ENCODE measurements around the gene PKMYT1. TPM values are rescaled to one million over a fixed set of nuclear protein-coding genes. Genes with fewer than 3 reads are reported as not detected.

Gene PKMYT1
- total and polyA plus RNA-seq, 9 of the 15 experiments (the other 6 are each of a cell fraction or from before 2014, with no cell fraction given) = 8.7 to 201 (median 37.8) TPM

- TF ChIP-seq IRF1 (CRISPR knock-in tag; IDR thresholded peaks at IDR 0.05; ENCODE audit: borderline replicate concordance) (no peak), ZNF592 (IDR thresholded peaks at IDR 0.05) (peak; percentile 47; the same call in 1 of the 2 replicates), ELF1 (tag; IDR thresholded peaks at IDR 0.05) (peak; percentile 82), MXI1 (IDR thresholded peaks at IDR 0.05; ENCODE audit: low read depth, low read length) (peak; percentile 31), DACH1 (IDR thresholded peaks at IDR 0.05; ENCODE audit: partially characterized antibody) (no peak), ZNF77 (CRISPR knock-in tag; IDR thresholded peaks at IDR 0.05) (0 out of 2 replicates have a peak, but pooled peaks have one; percentile 25), MTA3 (IDR thresholded peaks at IDR 0.05; ENCODE audit: borderline replicate concordance) (peak; percentile 63; the same call in 1 of the 2 replicates), BHLHE40 (IDR thresholded peaks at IDR 0.05; ENCODE audit: low read length) (peak; percentile 89), ZBTB11 (CRISPR knock-in tag; IDR thresholded peaks at IDR 0.05) (peak in 1 of 3 experiments; percentile 70; a peak in 2 of 6 replicates), RBFOX2 (IDR thresholded peaks at IDR 0.05; ENCODE audit: low read depth, low read length) (peak; percentile 95), HDAC8 (tag; IDR thresholded peaks at IDR 0.05) (peak; percentile 35; the same call in 1 of the 2 replicates), TOE1 (IDR thresholded peaks at IDR 0.05; ENCODE audit: borderline replicate concordance) (peak; percentile 88; the same call in 1 of the 2 replicates), TOE1 (CRISPR knock-in tag; IDR thresholded peaks at IDR 0.05; ENCODE audit: borderline replicate concordance, low read depth) (no peak), ZNF263 (CRISPR knock-in tag; IDR thresholded peaks at IDR 0.05; ENCODE audit: borderline replicate concordance) (peak; percentile 48; the same call in 1 of the 2 replicates), SPI1 (IDR thresholded peaks at IDR 0.05; ENCODE audit: borderline replicate concordance, low read depth, low read length) (peak; percentile 64; the same call in 1 of the 2 replicates), ETV5 (CRISPR knock-in tag; IDR thresholded peaks at IDR 0.05; ENCODE audit: low read depth) (peak; percentile 75), PTRF (tag; IDR thresholded peaks at IDR 0.05) (no peak)
Observed at GRCh38 chr16:3023669-3024478, 43.6 kb upstream of the PKMYT1 start, which contains the start of the genes HCFC1R1 and THOC6 (continued).
